HG03460 (cell line): ENCODE data around the gene PSORS1C1.
"Not testable (repeated sequence)": the region's sequence is repeated elsewhere in the genome, so short reads cannot be mapped to it uniquely, and the experiment has no call there.

Experiments used
- ATAC-seq: cut with Tn5 transposase; IDR thresholded peaks from one replicate; pipeline ENCODE4 v1.9.1; 2021; ENCODE audit not compliant: unreplicated experiment

The PSORS1C1 gene, protein sequence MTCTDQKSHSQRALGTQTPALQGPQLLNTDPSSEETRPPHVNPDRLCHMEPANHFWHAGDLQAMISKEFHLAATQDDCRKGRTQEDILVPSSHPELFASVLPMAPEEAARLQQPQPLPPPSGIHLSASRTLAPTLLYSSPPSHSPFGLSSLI

DNA sequence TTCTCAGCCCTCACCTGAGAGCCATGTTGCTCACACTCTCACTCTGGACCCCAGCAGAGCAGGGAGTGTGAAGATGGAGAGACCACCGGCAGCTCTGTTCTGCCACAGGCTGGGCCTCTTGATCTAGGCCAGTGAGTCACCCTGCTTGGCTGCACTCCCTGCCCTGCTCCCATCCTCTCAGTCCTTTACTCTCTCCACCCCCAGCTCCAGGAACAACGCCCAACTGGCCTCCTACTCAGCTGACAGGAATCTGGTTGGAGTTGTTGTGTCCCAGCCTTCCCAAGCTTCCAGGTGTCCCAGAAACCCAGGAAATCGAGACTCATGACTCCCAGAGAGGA is at the start of gene PSORS1C1:
TSS of gene PSORS1C1 (plus strand) at position 260 of the 338 bp plus-strand sequence. CDS start 14,833 bp downstream, outside the sequence.
- ATAC-seq: no peak

DNA sequence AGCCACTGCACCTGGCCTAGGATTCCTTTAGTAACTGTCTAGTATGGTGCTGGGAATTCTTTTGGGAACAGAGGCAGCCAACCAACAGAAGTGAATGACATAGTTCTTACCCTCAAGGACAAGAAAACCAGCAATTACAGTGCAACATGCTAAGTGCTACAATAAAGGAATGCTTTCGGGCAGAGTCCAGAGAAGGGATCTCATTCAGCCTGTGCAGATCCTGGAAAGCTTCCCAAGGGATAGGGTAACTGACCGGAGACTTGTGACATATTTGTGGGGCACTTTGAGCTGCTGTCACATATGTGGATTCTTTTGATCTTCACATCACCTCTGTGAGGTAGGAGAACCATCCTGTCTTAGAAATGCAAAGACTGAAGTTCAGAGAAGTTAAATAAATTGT is 49.0 kb upstream of the PSORS1C1 start:
- no peak for ATAC-seq

DNA sequence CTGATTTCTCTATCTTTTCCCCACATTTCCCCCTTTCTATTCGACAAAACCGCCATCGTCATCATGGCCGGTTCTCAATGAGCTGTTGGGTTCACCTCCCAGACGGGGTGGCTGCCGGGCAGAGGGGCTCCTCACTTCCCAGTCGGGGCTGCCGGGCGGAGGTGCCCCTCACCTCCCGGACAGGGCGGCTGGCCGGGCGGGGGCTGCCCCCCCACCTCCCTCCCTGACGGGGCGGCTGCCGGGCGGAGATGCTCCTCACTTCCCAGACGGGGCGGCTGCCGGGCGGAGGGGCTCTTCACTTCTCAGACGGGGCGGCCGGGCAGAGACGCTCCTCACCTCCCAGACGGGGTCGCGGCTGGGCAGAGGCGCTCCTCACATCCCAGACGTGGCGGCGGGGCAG is 47.6 kb upstream of the PSORS1C1 start:
- ATAC-seq: not testable (repeated sequence)

DNA sequence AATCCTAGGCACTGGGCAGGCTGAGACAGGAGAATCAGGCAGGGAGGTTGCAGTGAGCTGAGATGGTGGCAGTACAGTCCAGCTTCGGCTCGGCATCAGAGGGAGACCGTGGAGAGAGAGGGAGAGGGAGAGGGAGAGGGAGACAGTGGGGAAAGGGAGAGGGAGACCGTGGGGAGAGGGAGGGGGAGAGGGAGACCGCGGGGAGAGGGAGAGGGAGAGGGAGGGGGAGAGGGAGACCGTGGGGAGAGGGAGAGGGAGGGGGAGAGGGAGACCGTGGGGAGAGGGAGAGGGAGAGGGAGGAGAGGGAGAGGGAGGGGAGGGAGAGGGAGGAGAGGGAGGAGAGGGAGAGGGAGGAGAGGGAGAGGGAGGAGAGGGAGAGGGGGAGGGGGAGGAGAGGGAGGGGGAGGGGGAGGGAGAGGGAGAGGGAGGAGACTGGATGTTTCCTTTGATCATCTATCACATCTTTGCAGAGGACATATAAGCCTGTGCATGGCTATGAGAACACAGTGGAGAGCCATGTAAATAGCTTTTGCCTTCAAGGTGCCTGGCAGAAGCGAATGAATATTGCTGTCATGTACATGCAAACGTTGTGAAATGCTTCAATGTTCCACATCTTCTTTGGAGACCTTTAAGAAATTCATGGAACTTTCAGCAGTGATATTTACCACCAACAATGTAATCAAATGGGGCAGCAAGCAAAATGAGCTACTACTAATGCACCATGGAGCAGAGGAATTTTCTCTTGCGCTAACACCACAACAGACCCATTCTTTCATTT is 46.5 kb upstream of the PSORS1C1 start:
- ATAC-seq: not testable (repeated sequence)

DNA sequence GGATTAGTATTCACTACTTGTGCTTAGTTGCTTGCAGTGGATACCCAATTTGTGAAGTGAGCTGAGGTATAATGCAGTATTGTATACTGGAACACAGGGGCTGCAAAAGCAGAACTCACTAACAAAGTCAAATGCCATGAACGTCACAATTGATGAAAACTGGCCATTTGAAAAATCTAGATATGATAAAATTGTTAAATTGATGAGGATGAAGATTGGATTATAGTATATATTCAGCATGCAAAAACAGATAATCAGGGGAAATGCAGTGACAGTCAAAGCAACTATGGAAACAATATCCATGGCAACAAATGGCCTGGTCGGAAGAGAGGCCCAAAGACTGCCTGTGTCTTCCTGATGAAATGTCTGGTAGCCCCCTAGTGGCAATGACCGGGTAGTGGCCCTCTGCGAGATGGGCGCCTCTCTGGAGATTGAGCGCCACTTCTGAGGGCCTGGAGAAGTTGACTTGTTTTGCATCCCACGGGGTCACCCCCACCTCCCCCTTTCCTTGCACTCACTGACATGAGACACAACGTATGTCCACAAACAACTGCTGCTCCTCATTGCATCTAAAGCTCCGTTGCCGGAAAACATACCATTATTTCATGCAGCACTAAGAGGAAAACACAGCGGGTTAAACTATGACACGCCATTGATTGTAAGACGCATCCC is 45.8 kb upstream of the PSORS1C1 start:
- ATAC-seq: no peak

DNA sequence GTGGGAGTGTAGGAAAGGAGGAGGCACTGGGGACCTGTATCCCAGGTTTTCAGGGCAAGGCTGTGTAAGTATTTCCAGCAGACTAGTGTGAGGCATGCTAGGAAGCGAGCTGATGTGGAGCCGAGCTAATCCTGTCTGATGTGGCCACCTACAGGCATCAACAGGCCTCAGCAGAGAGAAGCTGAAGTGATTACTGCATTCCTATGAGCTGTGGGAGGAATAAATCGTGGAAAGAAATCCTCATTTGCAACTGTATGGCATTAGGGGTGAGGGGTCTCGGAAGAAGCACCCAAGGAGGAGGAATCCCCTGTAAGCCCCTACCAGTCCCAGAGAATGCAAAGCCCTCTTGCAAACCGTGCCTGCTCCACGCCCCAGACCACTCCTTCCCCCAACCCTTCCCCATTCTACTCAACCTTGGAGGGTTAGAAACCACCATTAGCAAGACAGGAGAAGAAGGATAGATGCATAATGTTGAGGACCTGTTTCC is 43.8 kb upstream of the PSORS1C1 start:
- no peak for ATAC-seq

DNA sequence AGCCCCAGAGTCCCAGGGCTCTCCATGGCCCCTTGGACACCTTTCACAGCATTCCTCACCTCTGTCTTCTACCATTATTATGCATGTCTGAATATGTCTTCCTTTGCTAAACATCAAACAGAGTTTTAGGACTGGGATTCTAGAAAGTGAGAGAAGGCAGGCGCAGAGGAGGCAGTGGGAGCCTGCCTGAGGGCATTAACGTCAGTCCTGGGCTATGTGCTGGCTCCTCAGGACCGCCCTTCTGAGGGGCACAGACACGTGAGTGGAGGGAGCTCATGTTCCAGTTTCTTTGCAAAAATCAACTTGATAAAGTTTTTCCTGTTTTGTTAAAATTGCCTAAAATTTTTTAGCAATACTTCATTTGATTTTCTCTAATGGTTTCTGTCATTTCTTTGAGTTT is 40.2 kb upstream of the PSORS1C1 start:
- ATAC-seq: no peak

DNA sequence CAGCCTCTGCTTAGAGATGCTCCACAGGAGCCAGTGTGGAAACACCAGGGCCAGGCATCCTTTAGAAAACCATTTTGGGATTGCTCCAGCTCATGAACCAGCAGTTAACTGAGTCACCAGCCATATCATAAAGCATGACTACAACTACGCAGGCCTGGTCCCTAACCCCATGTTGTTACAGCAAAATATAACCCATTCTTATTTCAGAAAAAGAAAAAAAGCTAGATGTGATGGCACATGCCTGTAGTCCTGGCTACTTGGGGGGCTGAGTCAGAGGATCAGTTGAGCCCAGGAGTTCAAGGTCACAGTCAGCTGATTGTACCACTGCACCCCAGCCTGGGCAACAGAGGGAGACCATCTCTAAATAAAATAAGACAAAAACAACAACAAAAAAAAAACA is 39.1 kb upstream of the PSORS1C1 start:
- no peak for ATAC-seq

DNA sequence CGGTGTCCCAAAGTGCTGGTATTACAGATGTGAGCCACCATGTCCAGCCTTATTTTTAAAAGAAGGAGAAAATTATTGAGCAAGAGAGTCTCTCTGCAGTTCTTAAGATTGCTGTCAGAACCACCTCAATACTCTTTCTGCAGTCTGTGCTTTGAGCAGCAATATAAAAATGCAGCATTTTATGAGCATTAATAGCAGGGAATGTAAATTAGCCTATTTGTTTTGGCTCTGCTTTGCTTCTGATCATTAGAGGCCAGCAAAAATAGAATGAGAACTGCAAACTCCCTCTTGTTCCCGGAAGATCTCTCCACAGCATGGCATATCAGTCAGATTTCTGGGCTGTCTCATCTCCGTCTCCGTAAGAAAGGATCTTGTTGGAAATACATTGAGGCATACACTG is 38.0 kb upstream of the PSORS1C1 start:
- ATAC-seq: no peak

DNA sequence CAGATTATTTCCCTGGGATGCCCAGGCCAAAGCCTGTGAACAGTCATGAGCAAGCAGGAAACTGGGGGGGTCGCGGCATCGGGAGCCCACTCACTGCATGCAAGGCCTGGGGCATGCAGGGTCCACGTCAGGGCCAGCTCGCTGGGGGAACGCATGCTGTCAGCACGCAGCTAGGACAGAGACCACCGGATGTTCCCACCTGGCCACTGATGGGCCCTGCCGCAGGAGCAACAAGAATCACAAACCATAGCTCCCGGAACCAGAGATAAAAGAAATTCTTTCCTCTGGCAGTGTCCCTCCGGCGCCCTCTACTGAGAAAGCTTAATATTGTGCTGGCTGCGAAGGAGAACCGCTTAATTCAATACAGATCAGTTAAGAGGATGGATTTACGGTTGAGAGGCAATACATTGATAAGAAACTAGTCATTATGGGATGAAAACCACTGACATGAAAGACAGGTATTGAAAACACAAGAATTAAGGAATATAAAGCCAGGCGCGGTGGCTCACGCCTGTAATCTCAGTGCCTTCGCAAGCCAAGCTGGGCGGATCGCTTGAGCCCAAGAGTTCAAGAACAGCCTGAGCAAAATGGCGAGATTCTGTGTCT is 34.8 kb upstream of the PSORS1C1 start:
- no peak for ATAC-seq

DNA sequence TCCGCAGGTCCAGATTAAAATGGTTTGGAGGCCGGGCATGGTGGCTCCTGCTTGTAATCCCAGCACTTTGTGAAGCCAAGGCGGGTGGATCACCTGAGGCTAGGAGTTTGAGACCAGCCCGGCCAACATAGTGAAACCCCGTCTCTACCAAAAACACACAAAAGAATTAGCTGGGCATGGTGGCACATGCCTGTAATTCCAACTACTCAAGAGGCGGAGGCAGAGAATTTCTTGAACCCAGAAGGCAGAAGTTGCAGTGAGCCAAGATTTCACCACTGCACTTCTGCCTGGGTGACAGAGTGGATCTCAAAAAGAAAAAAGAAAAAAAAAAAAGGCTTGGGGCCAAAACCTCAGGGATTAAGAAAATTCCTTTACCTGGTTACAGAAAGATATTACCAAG is 32.7 kb upstream of the PSORS1C1 start:
- ATAC-seq: no peak

DNA sequence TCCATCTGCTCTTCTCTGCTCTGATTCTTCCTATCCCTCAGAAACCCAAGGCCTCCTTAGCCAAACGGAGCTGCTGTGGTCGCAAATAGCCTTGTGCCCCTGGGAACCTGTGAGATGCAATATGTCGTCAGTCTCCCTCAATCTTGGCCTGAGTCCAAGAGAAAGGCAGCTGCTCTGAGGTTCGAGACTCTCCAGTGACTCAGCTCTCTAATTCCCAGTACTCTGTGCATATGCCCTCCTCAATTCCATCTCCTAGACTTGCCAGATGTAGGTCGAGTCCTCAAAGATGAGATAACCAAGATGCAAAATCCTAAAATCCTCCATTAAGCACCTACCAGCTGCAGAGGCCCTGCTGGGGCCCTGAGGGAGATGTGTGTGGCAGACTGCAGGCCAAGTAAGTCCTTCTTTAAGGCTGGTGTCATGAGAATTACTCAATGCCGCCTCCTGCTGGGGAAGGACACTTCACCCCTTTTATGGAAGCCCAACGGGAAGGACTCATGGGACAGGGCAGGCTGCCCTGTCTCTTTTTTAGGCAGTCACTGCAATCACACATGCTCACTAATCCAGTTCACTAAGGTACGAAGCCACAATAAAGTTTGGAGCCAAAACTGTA is 30.8 kb upstream of the PSORS1C1 start:
- ATAC-seq: no peak

DNA sequence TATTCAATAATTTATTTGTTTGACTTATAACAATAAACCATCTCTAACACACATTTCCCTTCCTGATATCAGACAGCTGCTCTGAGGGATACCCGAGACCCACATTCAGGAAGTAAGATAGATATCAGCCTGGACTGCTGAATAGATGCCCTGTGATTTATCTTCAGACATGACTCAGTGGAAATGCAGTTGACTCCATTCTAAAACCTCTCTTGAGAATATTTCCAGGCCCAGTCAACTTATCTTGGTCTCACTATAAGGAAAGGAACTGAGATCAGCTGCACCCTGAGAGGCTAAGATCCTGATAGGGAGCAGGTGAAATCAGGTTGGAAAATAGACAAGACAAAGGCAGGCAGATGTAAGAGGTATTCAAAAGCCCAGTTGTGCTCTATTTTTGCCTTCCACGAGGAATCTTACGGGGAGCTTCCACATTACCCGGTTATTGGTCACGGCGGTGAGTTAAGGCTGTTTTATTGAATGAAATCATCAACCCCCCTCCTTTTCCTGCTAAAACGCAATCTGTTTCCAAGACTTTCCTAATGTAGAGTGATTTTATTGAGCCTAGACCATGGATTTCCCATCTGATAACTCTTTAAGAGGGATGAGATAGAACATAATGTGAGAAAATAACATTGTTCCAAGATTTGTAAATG is 27.7 kb upstream of the PSORS1C1 start:
- no peak for ATAC-seq

DNA sequence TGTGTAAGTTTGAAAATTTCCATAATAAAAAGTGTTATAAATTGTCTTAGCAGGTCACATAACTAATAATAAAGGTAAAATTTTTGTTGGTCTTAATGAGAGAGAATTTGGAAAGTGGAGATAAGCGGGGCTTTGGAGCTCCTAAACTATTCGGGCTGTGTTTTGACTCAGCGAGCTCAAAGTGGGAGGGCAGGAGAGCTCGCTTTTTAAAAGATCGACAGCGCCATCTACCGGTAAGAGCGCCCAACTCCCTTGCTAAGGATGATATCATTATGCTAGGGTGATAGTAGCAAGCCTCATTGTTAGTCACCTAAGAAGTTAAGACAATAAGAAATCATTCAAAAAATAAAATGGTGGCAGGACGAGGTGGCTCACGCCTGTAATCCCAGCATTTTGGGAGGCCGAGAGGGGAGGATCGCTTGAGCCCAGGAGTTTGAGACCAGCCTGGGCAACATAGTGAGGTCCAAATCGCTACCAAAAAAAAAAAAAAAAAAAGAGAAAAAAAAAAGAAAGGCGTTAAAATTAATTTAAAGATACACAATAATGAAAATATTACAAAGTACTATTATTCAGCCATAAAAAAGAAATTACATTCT is 27.0 kb upstream of the PSORS1C1 start:
- no peak for ATAC-seq

DNA sequence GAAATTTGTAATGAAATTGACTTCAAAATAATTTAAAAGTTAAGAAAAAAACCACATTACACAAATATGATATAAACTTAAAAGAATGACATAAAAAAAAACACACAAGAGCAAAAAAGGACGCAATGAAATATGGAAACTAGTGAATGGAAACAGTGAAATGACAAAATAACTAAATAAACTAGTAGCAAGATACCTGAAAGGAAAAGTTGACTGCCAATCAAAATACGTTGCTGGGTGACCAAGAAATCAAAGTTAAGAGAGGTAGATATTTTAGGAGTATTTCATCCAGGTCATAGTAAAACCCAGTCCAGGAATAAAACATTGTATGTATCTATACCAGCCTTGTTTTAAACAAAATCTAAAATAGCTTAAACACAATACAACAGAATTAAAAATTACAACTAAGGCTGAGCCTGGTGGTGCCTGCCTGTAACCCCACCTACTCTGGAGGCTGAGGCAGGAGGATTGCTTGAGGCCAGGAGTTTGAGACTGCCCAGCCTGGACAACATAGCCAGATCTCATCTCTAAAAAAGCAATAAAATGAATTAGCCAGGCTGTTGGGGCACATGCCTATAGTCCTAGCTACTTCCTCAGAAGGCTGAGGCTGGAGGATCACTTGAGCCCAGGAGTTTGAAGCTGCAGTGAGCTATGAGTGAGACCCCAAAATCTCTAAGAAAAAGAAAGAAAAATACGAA is 24.2 kb upstream of the PSORS1C1 start:
- ATAC-seq: no peak

DNA sequence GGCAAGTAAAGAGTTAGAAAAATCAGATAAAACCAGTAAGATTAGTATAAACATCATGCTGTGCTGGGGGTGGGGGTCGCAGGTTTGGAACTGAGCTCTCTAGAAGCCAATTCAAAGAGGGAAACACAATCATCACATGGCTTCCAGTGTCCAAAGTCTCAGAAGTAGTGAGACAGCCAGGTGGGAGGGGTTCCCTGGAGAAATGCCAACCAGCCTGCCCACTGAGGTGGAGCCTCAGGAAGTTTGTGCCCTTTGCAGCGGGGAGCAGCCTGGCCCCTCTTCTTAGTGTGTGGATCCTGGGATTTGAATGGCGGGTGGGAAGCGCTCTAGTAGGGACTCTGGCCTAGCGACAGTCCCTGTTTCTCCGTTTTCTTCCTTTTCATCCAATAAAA is 23.6 kb upstream of the PSORS1C1 start:
- no peak for ATAC-seq

DNA sequence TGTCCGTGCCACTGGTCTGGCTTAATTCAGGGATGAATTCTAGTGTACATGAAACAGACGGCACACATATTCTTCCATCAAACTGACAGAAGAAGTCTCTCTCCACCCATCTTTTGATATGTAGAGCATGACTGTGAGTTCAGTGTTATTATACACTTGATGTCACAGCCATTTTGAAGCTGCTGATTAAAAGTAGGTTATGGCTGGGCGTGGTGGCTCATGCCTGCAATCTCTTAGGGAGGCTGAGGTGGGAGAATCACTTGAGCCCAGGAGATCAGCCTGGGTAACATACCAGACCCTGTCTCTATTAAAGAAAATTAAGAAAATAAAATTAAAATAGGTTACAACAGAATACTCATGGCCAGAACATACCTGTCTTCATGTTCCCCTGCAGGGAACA is 22.9 kb upstream of the PSORS1C1 start:
- no peak for ATAC-seq

DNA sequence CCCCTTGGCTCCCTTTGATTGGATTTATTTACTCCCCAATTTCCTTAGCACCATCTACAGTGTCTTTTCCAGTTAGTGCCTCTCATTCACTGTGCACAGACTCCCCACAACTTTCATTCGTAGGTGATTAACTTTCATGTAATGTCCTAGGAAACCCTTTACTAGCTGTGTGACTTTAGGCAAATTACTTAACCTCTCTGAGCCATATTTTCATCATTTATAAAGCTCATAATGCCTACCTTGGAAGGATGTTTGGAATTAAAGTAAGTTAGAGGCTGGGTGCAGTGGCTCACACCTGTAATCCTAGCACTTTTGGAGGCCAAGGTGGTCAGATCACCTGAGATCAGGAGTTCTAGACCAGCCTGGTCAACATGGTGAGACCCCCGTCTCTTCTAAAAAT is 22.4 kb upstream of the PSORS1C1 start:
- ATAC-seq: no peak

DNA sequence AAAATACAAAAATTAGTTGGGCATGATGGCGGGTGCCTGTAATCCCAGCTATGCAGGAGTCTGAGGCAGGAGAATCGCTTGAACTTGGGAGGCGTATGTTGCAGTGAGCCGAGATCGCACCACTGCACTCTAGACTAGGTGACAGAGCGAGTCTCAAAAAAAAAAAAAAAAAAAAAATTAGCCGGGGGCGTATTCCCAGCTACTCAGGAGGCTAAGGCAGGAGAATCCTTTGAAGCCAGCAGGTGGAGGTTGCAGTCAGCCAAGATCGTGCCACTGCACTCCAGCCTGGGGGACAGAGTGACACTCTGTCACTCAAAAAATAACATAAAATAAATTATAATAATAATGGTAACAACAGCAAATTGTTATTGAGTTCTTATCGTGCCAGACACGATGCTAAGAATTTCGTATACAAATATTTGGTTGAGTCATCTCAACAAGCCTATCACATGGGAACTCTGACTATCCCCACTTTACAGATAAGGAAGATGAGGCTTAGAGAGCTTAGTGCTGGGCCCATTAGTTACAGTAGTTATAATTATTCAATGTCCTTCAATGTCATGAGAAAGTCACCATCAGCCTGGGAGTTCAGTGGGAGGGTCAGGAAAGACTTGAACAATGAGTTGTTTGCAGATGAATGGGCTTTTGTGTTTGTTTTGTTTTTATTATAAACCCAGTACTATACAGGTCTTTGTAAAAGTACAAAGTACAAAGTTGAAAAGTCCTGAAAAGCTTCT is 21.7 kb upstream of the PSORS1C1 start:
- no peak for ATAC-seq
